IMR-90 (cell line): ENCODE data around the gene SLC9A9. TPM values are rescaled to one million over a fixed set of nuclear protein-coding genes. Genes with fewer than 3 reads are reported as not detected.

Source experiments
- ATAC-seq: fragments of 200-7000 bp; cut with Tn5 transposase; 2 replicates; pipeline ENCODE4 v1.9.1; 2020; ENCODE audit warnings: low read depth, mild to moderate bottlenecking, moderate library complexity
- BruUV-seq: library from RNA; stranded (reverse); fragments of 400-500 nt; replicated peaks from 2 replicates; lab custom pipeline; 2021; lab: Mats Ljungman, UMichigan
- CTCF ChIA-PET: fragments of 300-600 bp; formaldehyde crosslinking; extraction: SDS; loops from one replicate; lab custom pipeline; 2021; ENCODE audit warnings: antibody characterized with exemption; lab: Yijun Ruan, JAX
- POLR2A ChIA-PET: fragments of 300-600 bp; sonication (Branson Sonifier 250); formaldehyde crosslinking; loops from one replicate; lab custom pipeline; 2022; ENCODE audit warnings: antibody characterized with exemption; ENCODE audit not compliant: unreplicated experiment; lab: Charles Lee
- DNase-seq: peaks from one replicate; pipeline ENCODE4 v3.0.0; 2013
- H2AFZ ChIP-seq: replicated peaks from 2 replicates; pipeline ENCODE3; 2013; ENCODE audit warnings: low read length, mild to moderate bottlenecking; ENCODE audit not compliant: poor library complexity
- H2AK5ac ChIP-seq: 2 replicates; pipeline ENCODE4 v1.6.1; 2013; ENCODE audit warnings: low read depth, low read length, inconsistent platforms
- H2AK9ac ChIP-seq: replicated peaks from 2 replicates; pipeline ENCODE3; 2013; ENCODE audit warnings: mild to moderate bottlenecking, low read depth, low read length, moderate library complexity; ENCODE audit not compliant: poor library complexity
- H2BK120ac ChIP-seq: 2 replicates; pipeline ENCODE4 v1.6.1; 2013; ENCODE audit warnings: low read depth, low read length, inconsistent platforms
- H2BK15ac ChIP-seq: 3 replicates; pipeline ENCODE4 v1.6.1; 2013; ENCODE audit warnings: low read depth, low read length, inconsistent platforms
- H2BK20ac ChIP-seq: 2 replicates; pipeline ENCODE4 v1.6.1; 2013; ENCODE audit warnings: low read depth, mild to moderate bottlenecking, inconsistent platforms, low read length, moderate library complexity
- H2BK5ac ChIP-seq: 2 replicates; pipeline ENCODE4 v1.6.1; 2013; ENCODE audit warnings: mild to moderate bottlenecking, low read depth, low read length, inconsistent platforms; ENCODE audit not compliant: poor library complexity, severe bottlenecking
- H3K14ac ChIP-seq: replicated peaks from 2 replicates; pipeline ENCODE4 v1.6.1; 2013; ENCODE audit warnings: low read depth, low read length, inconsistent platforms
- H3K18ac ChIP-seq: 2 replicates; pipeline ENCODE4 v1.6.1; 2013; ENCODE audit warnings: low read depth, low read length, control low read depth
- H3K23ac ChIP-seq: 2 replicates; pipeline ENCODE4 v1.6.1; 2013; ENCODE audit warnings: low read depth, low read length, inconsistent platforms
- H3K27ac ChIP-seq: 2 replicates; pipeline ENCODE4 v1.5.1; 2013; ENCODE audit warnings: mild to moderate bottlenecking, control low read depth, low read length; ENCODE audit not compliant: insufficient read depth
- H3K27me3 ChIP-seq: 2 replicates; pipeline ENCODE4 v1.6.1; 2013; ENCODE audit warnings: low read length; ENCODE audit not compliant: control insufficient read depth, insufficient read depth
- H3K36me3 ChIP-seq: 2 replicates; pipeline ENCODE4 v1.6.1; 2013; ENCODE audit warnings: low read length, mixed read lengths; ENCODE audit not compliant: control insufficient read depth, insufficient read depth
- H3K4ac ChIP-seq: 2 replicates; pipeline ENCODE4 v1.6.1; 2013; ENCODE audit warnings: low read depth, low read length, inconsistent platforms
- H3K4me1 ChIP-seq: 2 replicates; pipeline ENCODE4 v1.6.1; 2013; ENCODE audit warnings: low read length, mixed read lengths; ENCODE audit not compliant: control insufficient read depth, insufficient read depth
- H3K4me2 ChIP-seq: 2 replicates; pipeline ENCODE4 v1.6.1; 2013; ENCODE audit warnings: low read depth, mild to moderate bottlenecking, control low read depth, low read length, moderate library complexity
- H3K4me3 ChIP-seq: 2 replicates; pipeline ENCODE4 v1.5.1; 2013; ENCODE audit warnings: low read depth, mild to moderate bottlenecking, control low read depth, low read length, moderate library complexity; ENCODE audit not compliant: insufficient read depth
- H3K56ac ChIP-seq: 2 replicates; pipeline ENCODE4 v1.6.1; 2013; ENCODE audit warnings: low read length, inconsistent platforms; ENCODE audit not compliant: insufficient read depth; ENCODE audit errors: extremely low read depth
- H3K79me1 ChIP-seq, 2 experiments: 2 replicates each; pipeline ENCODE4 v1.6.1; 2013; ENCODE audit warnings: low read length in 2 of 2, inconsistent platforms in 1 of 2, low read depth in 1 of 2
- H3K9ac ChIP-seq: 2 replicates; pipeline ENCODE4 v1.6.1; 2013; ENCODE audit warnings: low read depth, low read length, control low read depth
- H3K9me1 ChIP-seq: 2 replicates; pipeline ENCODE4 v1.6.1; 2013; ENCODE audit warnings: low read length, inconsistent platforms; ENCODE audit not compliant: insufficient read depth
- H3K9me3 ChIP-seq: 2 replicates; pipeline ENCODE4 v1.6.1; 2013; ENCODE audit warnings: low read length; ENCODE audit not compliant: control insufficient read depth, insufficient read depth
- H4K20me1 ChIP-seq: 2 replicates; pipeline ENCODE4 v1.6.1; 2013; ENCODE audit warnings: low read length, inconsistent platforms; ENCODE audit not compliant: insufficient read depth
- H4K5ac ChIP-seq: 2 replicates; pipeline ENCODE4 v1.6.1; 2013; ENCODE audit warnings: mild to moderate bottlenecking, low read depth, low read length, control low read depth
- H4K8ac ChIP-seq, 2 experiments: 2 replicates each; pipeline ENCODE4 v1.6.1; 2013; ENCODE audit warnings: low read depth in 2 of 2, low read length in 2 of 2, control low read depth in 1 of 2, inconsistent platforms in 1 of 2
- H4K91ac ChIP-seq: 2 replicates; pipeline ENCODE4 v1.6.1; 2013; ENCODE audit warnings: low read depth, low read length, inconsistent platforms; ENCODE audit not compliant: insufficient read depth
- BHLHE40 ChIP-seq: fragments of 150-350 bp; IDR thresholded peaks from 2 replicates; pipeline ENCODE4 v1.6.1; 2016; ENCODE audit warnings: mild to moderate bottlenecking, low read depth, low read length
- CHD1 ChIP-seq: IDR thresholded peaks from 2 replicates; pipeline ENCODE4 v1.6.1; 2012; ENCODE audit warnings: low read depth, low read length, improper control_type of control experiment
- CTCF ChIP-seq: conservative IDR thresholded peaks from 2 replicates; pipeline ENCODE4 v1.5.1; 2012; ENCODE audit warnings: mild to moderate bottlenecking, low read depth, low read length, improper control_type of control experiment
- ELK1 ChIP-seq: fragments of 150-350 bp; IDR thresholded peaks from 2 replicates; pipeline ENCODE4 v1.6.1; 2016; ENCODE audit warnings: low read depth, mild to moderate bottlenecking, low read length, moderate library complexity, borderline replicate concordance
- MAFK ChIP-seq: IDR thresholded peaks from 2 replicates; pipeline ENCODE4 v1.6.1; 2012; ENCODE audit warnings: low read depth, low read length, improper control_type of control experiment
- MAZ ChIP-seq: IDR thresholded peaks from 2 replicates; pipeline ENCODE4 v1.6.1; 2012; ENCODE audit warnings: low read depth, mild to moderate bottlenecking, low read length, improper control_type of control experiment, moderate library complexity, borderline replicate concordance
- MXI1 ChIP-seq: IDR thresholded peaks from 2 replicates; pipeline ENCODE4 v1.6.1; 2012; ENCODE audit warnings: low read depth, mild to moderate bottlenecking, low read length, moderate library complexity, borderline replicate concordance
- NFE2L2 ChIP-seq: fragments of 150-350 bp; IDR thresholded peaks from 2 replicates; pipeline ENCODE4 v1.6.1; 2016; ENCODE audit warnings: low read depth, mild to moderate bottlenecking, low read length
- POLR2A ChIP-seq: IDR thresholded peaks from 2 replicates; pipeline ENCODE4 v1.6.1; 2012; ENCODE audit warnings: mild to moderate bottlenecking, low read depth, low read length
- RAD21 ChIP-seq: IDR thresholded peaks from 2 replicates; pipeline ENCODE4 v1.6.1; 2012; ENCODE audit warnings: low read length, improper control_type of control experiment
- RCOR1 ChIP-seq: IDR thresholded peaks from 2 replicates; pipeline ENCODE4 v1.6.1; 2012; ENCODE audit warnings: mild to moderate bottlenecking, low read length, improper control_type of control experiment; ENCODE audit not compliant: insufficient replicate concordance
- RFX5 ChIP-seq: IDR thresholded peaks from 2 replicates; pipeline ENCODE4 v1.8.0; 2012; ENCODE audit warnings: low read depth, mild to moderate bottlenecking, low read length, moderate library complexity
- SMC3 ChIP-seq: fragments of 150-350 bp; IDR thresholded peaks from 2 replicates; pipeline ENCODE4 v1.6.1; 2016; ENCODE audit warnings: low read depth, mild to moderate bottlenecking, antibody characterized with exemption, low read length, moderate library complexity
- USF2 ChIP-seq: fragments of 150-350 bp; IDR thresholded peaks from 2 replicates; pipeline ENCODE4 v1.6.1; 2017; ENCODE audit warnings: mild to moderate bottlenecking, antibody characterized with exemption, low read length, low read depth
- dilution Hi-C: fragments of 300-500 bp; cut with HindIII; formaldehyde crosslinking; loops from one replicate; pipeline ENCODE4 v1.14.3; 2018; ENCODE audit warnings: low sequenced_read_pairs; ENCODE audit not compliant: unreplicated experiment
- in situ Hi-C: fragments of 300-500 bp; cut with MboI; formaldehyde crosslinking; loops from 3 replicates; pipeline ENCODE4 v1.14.3; 2019; ENCODE audit warnings: low sequenced_read_pairs, inconsistent platforms, mixed read lengths
- intact Hi-C: fragments of 100-400 bp; cut with micrococcal nuclease; formaldehyde crosslinking; loops from 2 replicates; pipeline ENCODE4 v1.10.0; 2022
- polyA plus RNA-seq, 3 experiments: library from polyadenylated mRNA; depleted of rRNA; stranded (reverse); fragments of >200 nt; gene quantifications; 2 replicates each; pipeline ENCODE4 v1.2.3, GENCODE V29; 2012; ENCODE audit warnings: low replicate concordance in 1 of 3
- total RNA-seq: library from RNA; depleted of rRNA; stranded (reverse); fragments of >200 nt; gene quantifications from 2 replicates; pipeline ENCODE4 v1.2.3, GENCODE V29; 2012

Gene SLC9A9
- total and polyA plus RNA-seq, 2 of the 4 experiments (the other 2 are of a cell fraction), result 1.4 to 2.3 TPM

GRCh38 chr3:143533391-143533790 lies 314.9 kb downstream of the SLC9A9 start:
- BruUV-seq, result no TSS peak
- Histone ChIP-seq H2BK15ac (no peak overlapping the region), H2AK9ac (no peak overlapping the region), H3K27me3 (no peaks in the 10 kb centered on the region), H3K4me1 (no peaks in the 10 kb centered on the region), H3K36me3 (no peaks in the 10 kb centered on the region), H4K5ac (no peak overlapping the region), H3K9me1 (no peaks in the 10 kb centered on the region), H3K4ac (no peak overlapping the region), H3K14ac (no peak overlapping the region), H3K56ac (no peak overlapping the region), H4K20me1 (no peaks in the 10 kb centered on the region), H4K91ac (no peak overlapping the region), H3K18ac (no peak overlapping the region), H3K4me3 (no peak overlapping the region), H3K79me1 (no peaks in the 10 kb centered on the region), H3K27ac (no peak overlapping the region), H2BK20ac (no peak overlapping the region), H3K4me2 (no peak overlapping the region), H3K23ac (no peak overlapping the region), H2AFZ (no peak overlapping the region), H4K8ac (no peak overlapping the region), H2BK120ac (no peak overlapping the region), H2AK5ac (no peak overlapping the region), H2BK5ac (no peak overlapping the region), H3K9me3 (no peaks in the 10 kb centered on the region), H3K9ac (no peak overlapping the region)
- DNase-seq (no peak), ATAC-seq (no peak)
- ChIA-PET CTCF (no interaction called here), POLR2A (no interaction called here)
- intact Hi-C loops (no loop called here), dilution Hi-C loops (no loop called here), in situ Hi-C loops (no loop called here)
- TF ChIP-seq CTCF (no peak), SMC3 (no peak), CHD1 (no peak), POLR2A (no peak), RAD21 (no peak), USF2 (no peak), NFE2L2 (no peak), MAZ (no peak), MAFK (no peak), MXI1 (no peak), RFX5 (no peak), RCOR1 (no peak), ELK1 (no peak), BHLHE40 (no peak)
